Measurements from ENCODE around the gene LAMTOR4.

GRCh38 chr7:100198266-100198665, 49.5 kb downstream of the LAMTOR4 start:
- TF ChIP-seq CTCF (IDR thresholded peaks at IDR 0.05 in 4 of 5, conservative IDR thresholded peaks at IDR 0.05 in 1 of 5) (no peak), POLR2A (IDR thresholded peaks at IDR 0.05) (no peak)
